Lung (tissue), 12 donors: ENCODE data around the gene CDK5RAP3. TPM values are rescaled to one million over a fixed set of nuclear protein-coding genes. Genes with fewer than 3 reads are reported as not detected.

Experiments used
- ATAC-seq: fragments of 200-7000 bp; cut with Tn5 transposase; one replicate; pipeline ENCODE4 v1.9.1; 2020; ENCODE audit warnings: moderate number of reproducible peaks; ENCODE audit not compliant: insufficient read depth, low FRiP score
- DNase-seq, 3 donors: peaks; one replicate each; pipeline ENCODE4 v3.0.0-alpha.2; 2013 to 2017
- H3K27ac ChIP-seq, 2 donors: one replicate each; pipeline ENCODE4 v1.5.1; 2013; ENCODE audit warnings: mild to moderate bottlenecking in 2 of 2, moderate library complexity in 2 of 2, control low read depth in 1 of 2, inconsistent platforms in 1 of 2, low read depth in 1 of 2, low read length in 1 of 2
- H3K27me3 ChIP-seq, 3 donors: one replicate each; pipeline ENCODE4 v1.5.1; 2013; ENCODE audit warnings: low read length in 2 of 3; ENCODE audit not compliant: control insufficient read depth in 3 of 3, insufficient read depth in 3 of 3
- H3K36me3 ChIP-seq, 4 donors: one replicate each; pipeline ENCODE4 v1.5.1; 2013; ENCODE audit warnings: low read length in 4 of 4, mild to moderate bottlenecking in 1 of 4, moderate library complexity in 1 of 4; ENCODE audit not compliant: control insufficient read depth in 4 of 4, insufficient read depth in 4 of 4
- H3K4me1 ChIP-seq, 5 donors: one replicate each; pipeline ENCODE4 v1.5.1; 2013; ENCODE audit warnings: low read length in 5 of 5, mild to moderate bottlenecking in 2 of 5, moderate library complexity in 1 of 5; ENCODE audit not compliant: control insufficient read depth in 5 of 5, insufficient read depth in 5 of 5
- H3K4me3 ChIP-seq: one replicate; pipeline ENCODE4 v1.5.1; 2013; ENCODE audit warnings: mild to moderate bottlenecking, control low read depth, moderate library complexity
- H3K9ac ChIP-seq, 2 donors: one replicate each; pipeline ENCODE4 v1.5.1; 2013; ENCODE audit warnings: low read length in 2 of 2, control low read depth in 1 of 2; ENCODE audit not compliant: insufficient read depth in 1 of 2
- H3K9me3 ChIP-seq, 4 donors: one replicate each; pipeline ENCODE4 v1.5.1; 2013; ENCODE audit warnings: low read length in 3 of 4, mild to moderate bottlenecking in 1 of 4, moderate library complexity in 1 of 4; ENCODE audit not compliant: control insufficient read depth in 4 of 4, insufficient read depth in 3 of 4
- WGBS, 2 donors: extraction: QIAGEN DNeasy Blood & Tissue Kit; methylation state at CpG; one replicate each; pipeline ENCODE4 v1.1.7; 2013; 5-methylcytosine and 5-hydroxymethylcytosine counted together
- polyA plus RNA-seq, 2 donors: library from polyadenylated mRNA; stranded (reverse); fragments of 200-250 nt; gene quantifications; one replicate each; pipeline ENCODE4 v1.2.1, GENCODE V29; 2013
- total RNA-seq, 2 donors: library from RNA; depleted of rRNA in 1 of 2; stranded (reverse); fragments of >200 nt in 1 of 2; gene quantifications; one replicate each; pipeline ENCODE4 v1.2.1, GENCODE V29; 2014 to 2021
- TF ChIP-seq, protein P1 (sequence below): IDR thresholded peaks from 2 replicates; pipeline ENCODE4 v1.5.1; 2012; ENCODE audit warnings: mild to moderate bottlenecking; ENCODE audit errors: control extremely low read depth, extremely low read depth
- donor health status: control.
- donor health status: control.
- donor health status: Bipolar disorder and iron deficiency.
- donor health status: healthy.
- donor health status: DM: yes; HTN: yes; CAD: no.

Gene CDK5RAP3
- total and polyA plus RNA-seq, 4 donors = 129 to 212 (median 153) TPM

DNA sequence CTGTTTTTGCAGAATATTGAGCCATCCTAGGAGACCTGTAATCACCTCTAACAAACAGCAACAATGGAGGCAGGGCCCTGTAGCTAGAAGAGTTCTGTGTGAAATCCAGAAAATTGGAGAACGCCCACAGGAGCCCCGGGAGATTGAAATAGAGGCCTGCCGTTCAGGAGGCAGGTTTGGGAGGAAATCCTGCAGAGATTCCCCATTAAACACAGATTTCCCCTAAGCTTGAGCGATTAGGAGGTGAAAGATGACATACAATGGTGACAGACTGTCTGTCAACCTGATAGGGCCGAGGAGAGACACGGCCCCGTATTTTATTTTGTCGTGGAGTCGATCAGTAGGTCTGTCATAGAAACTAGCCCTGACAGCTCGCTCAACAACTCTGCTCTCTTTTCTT is 18.2 kb downstream of the CDK5RAP3 start:
- Histone ChIP-seq H3K4me1 (peaks cover 0 to 11% (median 5%) of the 10 kb centered on the region in 5 donors), H3K36me3 (no peaks in the 10 kb centered on the region), H3K9ac (no peak overlapping the region), H3K9me3 (no peaks in the 10 kb centered on the region), H3K27me3 (no peaks in the 10 kb centered on the region), H3K27ac (no peak overlapping the region), H3K4me3 (no peak overlapping the region)
- ATAC-seq (no peak), DNase-seq (no peak)
- 77 to 82% methylated on average over 10 of the region's 10 CpGs for WGBS, 2 donors
- TF ChIP-seq, protein P1, sequence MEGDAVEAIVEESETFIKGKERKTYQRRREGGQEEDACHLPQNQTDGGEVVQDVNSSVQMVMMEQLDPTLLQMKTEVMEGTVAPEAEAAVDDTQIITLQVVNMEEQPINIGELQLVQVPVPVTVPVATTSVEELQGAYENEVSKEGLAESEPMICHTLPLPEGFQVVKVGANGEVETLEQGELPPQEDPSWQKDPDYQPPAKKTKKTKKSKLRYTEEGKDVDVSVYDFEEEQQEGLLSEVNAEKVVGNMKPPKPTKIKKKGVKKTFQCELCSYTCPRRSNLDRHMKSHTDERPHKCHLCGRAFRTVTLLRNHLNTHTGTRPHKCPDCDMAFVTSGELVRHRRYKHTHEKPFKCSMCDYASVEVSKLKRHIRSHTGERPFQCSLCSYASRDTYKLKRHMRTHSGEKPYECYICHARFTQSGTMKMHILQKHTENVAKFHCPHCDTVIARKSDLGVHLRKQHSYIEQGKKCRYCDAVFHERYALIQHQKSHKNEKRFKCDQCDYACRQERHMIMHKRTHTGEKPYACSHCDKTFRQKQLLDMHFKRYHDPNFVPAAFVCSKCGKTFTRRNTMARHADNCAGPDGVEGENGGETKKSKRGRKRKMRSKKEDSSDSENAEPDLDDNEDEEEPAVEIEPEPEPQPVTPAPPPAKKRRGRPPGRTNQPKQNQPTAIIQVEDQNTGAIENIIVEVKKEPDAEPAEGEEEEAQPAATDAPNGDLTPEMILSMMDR = no peak

- Histone ChIP-seq H3K9me3 (no peaks in the 10 kb centered on the region), H3K9ac (no peak overlapping the region), H3K36me3 (no peaks in the 10 kb centered on the region), H3K27me3 (no peaks in the 10 kb centered on the region), H3K4me1 (peaks cover 0 to 11% (median 5%) of the 10 kb centered on the region in 5 donors), H3K4me3 (no peak overlapping the region), H3K27ac (no peak overlapping the region)
- TF ChIP-seq, protein P1 = no peak
- ATAC-seq (no peak), DNase-seq (no peak)
- WGBS, 2 donors = 27 to 86% methylated on average over 1 of the region's 1 CpG
These were observed 18.8 kb downstream of the CDK5RAP3 start for GRCh38 chr17:47989700-47990099.

DNA sequence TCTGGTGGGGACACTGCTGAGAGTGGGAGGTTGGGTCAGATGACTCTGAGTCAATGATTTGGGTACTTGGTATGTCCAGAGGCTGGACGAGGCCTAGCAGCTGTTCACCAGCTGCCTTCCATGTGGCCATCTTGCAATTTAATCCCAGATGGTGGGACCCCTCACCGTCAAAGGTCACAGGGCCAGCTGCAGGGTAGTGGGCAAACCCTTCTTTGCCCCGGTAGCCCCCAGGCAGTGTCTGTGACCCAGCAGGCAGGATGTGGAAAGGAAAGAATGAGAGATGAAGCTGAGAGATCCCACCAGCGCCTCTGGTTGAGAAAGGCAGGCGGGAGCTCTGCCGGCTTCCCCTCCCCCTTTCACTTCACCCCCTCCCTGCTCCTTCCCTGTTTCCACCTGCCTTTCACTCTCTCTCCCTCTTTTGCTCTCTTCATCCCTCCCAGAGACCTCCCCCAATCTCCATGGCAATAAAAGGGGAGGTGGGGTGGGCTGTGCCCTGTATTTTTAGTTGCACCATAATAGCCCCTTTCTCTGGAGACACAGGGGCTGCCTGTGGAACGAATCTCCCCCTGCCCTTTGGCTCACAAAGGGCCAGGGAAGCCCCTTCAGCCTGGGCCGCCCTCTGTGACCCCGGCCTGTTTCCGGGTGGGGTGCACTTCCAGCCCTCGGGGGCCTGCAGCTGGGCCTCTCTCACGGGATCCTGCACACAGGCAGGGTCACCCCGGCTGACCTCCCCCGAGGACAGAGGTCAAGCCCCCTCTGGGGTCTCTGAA is 20.2 kb downstream of the CDK5RAP3 start:
- H3K27ac ChIP-seq = no peak overlapping the region
- no peaks in the 10 kb centered on the region for H3K27me3 ChIP-seq
- TF ChIP-seq, protein P1 = no peak
- DNase-seq = no peak
- no peak overlapping the region for H3K4me3 ChIP-seq
- H3K36me3 ChIP-seq = no peaks in the 10 kb centered on the region
- no peaks in the 10 kb centered on the region for H3K9me3 ChIP-seq
- H3K9ac ChIP-seq = no peak overlapping the region
- WGBS, 2 donors = 67 to 73% methylated on average over 14 of the region's 14 CpGs
- H3K4me1 ChIP-seq = peaks cover 0 to 15% (median 5%) of the 10 kb centered on the region in 5 donors
- ATAC-seq = no peak
